Stromal cell of bone marrow (primary cell): ENCODE results near the gene PCDHB1.

Experiments used
- DNase-seq: peaks from one replicate; pipeline ENCODE4 v3.0.0-alpha.2; 2012; ENCODE audit warnings: low read depth

PCDHB1 gene

GRCh38 chr5:141050622-141051520 is at the start of gene PCDHB1:
PCDHB1 (plus strand) TSS chr5:141051374; CDS start chr5:141051471, 97 bp downstream.
- no peak for DNase-seq

- no peak for DNase-seq
Measured at GRCh38 chr5:141001446-141001843, 49.7 kb upstream of the PCDHB1 start.

DNA sequence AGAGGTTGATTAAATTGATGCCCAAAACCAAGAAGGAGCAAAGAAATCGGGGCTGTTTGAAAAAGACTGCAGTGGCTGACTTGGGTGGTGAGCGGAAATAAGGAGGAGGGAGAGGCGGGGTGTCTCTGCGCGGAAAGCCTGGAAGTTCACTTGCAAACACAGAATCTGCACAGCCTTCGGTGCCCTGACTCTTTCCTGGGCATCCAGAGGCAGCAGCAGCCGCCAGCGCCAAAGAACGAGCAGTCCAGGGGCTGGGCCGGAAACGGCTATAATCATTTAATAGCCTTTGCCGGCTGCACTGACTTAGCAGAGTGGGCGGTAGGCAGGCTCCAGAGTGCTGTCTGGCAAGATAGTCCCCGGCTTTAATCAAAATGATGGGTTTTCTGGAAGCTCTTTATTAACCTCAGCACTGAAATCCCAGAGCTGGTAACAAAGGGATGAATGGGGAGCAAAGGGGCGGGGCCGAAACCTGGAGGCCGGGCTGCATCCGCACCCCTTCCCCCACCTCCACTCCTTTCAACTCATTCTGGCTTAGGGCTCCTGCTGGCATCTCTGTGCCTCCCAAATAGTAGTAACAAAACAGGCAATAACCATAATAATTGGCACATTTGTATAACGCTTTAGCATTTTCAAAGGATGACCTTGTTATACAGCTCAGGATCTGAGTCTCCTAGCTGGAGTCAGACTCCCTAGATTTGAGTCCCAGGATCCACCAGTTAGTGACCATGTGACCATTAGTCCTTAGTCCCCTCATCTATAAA is 49.1 kb upstream of the PCDHB1 start:
- DNase-seq: no peak

GRCh38 chr5:141002605-141002965 is 48.6 kb upstream of the PCDHB1 start:
- no peak for DNase-seq

DNA sequence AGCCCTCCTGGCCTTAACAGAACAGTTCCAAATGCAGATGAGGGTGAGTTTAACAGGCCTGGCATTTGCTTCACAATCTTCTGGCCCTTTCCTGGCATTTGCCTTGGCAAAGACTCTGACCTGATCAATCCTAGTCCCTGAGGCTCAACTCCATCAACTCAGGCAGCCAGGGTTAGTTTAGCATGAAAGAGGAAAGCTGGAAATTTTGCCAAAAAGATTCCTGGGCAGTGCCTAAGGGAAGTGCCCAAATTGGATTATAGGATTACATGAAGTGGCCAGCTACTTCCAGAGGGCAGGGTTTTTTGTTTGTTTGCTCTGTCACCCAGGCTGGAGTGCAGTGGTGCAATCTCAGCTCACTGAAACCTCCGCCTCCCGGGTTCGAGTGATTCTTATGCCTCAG is 48.1 kb upstream of the PCDHB1 start:
- no peak for DNase-seq

- no peak for DNase-seq
Measured at GRCh38 chr5:141003791-141004611, 47.2 kb upstream of the PCDHB1 start.

DNA sequence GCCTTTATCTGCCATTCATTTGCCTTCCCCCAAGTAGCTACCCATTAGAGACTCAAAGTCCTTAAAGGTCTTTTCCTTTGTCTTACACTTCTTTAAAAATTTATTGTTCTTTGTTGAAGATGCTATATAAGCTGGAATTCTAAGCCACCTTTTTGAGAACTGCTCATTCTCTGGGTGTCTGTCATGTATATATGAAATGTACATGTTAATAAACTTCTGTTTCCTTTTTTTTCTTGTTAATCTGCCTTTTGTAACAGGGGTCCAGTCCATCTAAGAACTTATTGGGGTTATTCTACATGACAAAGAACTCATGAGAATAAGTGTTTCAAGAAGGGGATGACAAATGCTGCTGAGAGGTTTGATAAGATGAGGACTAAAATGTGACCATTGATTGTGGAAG is 43.4 kb upstream of the PCDHB1 start:
- DNase-seq: no peak

DNA sequence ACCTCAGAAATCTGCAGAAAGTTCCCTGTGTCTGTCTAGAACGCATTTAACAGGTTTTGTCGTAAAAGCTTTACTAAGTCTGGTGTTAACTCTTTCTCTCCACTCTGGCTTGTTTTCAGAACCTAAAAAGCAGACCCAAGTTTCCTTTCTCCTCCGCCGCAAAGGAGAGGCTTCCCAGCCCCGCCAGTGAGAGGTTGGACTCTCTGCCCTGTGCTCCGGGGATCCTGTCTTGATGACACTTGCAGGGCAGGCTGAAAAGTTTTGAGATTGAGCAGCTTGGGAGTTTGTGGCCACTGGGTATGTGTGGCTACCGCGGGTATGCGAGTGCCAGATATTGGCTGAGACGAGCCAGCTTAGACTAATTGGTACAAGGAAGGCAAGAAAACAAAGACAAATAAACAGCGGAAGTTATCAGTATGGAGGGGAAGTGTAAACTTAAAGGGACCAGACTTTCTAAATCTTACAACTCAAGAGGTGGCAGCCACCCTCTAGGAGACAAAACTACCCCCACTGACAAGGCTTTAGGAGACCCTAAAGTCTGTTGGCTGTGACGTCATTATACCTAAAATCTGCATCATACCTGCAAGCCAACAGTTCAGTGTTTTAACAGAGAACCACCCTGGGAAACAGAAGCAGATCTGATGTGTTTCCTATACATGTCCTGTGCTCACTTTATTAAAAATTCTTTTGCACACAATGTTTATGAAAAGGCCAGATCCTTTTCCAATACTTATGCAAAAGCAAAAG is 41.0 kb upstream of the PCDHB1 start:
- DNase-seq: no peak

- no peak for DNase-seq
Measured at GRCh38 chr5:141017943-141018342, 33.2 kb upstream of the PCDHB1 start.

DNA sequence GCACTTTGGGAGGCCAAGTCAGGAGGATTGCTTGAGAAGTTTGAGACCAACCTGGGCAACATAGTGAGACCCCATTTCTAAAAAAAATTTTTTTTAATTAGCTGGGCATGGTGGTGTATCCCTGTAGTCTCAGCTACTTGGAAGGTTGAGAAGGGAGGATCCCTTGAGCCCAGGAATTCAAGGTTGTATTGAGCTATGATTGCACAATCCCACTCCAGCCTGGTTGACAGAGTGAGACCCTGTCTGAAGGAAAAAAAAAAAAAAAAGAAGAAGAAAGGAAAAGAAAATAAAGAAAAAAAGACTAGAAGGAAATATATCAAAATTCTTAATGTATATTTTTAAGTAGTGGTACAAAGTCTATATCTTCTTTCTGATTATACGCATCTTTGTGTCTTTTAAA is 28.8 kb upstream of the PCDHB1 start:
- no peak for DNase-seq

DNA sequence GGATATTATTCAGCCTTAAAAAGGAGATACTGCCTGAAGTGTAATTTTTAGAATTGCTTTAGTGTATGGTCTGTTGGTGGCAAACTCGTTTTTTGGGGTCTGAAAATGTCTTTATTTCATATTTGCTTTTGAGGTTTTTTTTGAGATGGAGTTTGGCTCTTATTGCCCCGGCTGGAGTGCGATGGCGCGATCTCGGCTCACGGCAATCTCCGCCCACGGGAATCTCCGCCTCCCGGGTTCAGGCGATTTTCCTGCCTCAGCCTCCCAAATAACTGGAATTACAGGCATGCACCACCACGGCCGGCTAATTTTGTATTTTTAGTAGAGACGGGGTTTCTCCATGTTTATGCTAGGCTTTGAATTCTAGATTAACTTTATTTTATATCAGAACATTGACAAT is 20.2 kb upstream of the PCDHB1 start:
- DNase-seq: no peak

- DNase-seq: no peak
Measured at GRCh38 chr5:141032626-141033025, 18.5 kb upstream of the PCDHB1 start.

GRCh38 chr5:141039061-141039460 is 12.1 kb upstream of the PCDHB1 start:
- no peak for DNase-seq

DNA sequence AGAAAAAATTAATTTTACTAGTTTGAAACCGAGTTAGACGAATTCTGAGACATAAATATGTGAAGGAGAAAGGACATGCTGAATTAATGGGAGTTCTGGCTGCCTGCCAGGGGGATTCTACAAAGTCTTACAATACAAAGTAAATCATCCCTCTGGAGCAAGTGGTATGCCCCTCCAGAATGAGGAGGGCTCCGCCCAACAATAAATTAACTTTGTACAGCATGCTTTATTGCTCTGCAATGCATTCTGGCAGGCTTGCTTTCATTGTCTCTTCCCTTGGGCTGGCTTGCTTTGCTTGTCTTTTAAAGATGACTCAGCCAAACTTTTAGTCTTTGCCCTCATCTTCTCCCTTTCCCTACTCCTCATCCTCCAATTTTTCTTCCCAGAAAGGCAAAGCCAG is 11.7 kb upstream of the PCDHB1 start:
- no peak for DNase-seq

- DNase-seq: no peak
Measured at GRCh38 chr5:141040093-141040770, 10.9 kb upstream of the PCDHB1 start.

DNA sequence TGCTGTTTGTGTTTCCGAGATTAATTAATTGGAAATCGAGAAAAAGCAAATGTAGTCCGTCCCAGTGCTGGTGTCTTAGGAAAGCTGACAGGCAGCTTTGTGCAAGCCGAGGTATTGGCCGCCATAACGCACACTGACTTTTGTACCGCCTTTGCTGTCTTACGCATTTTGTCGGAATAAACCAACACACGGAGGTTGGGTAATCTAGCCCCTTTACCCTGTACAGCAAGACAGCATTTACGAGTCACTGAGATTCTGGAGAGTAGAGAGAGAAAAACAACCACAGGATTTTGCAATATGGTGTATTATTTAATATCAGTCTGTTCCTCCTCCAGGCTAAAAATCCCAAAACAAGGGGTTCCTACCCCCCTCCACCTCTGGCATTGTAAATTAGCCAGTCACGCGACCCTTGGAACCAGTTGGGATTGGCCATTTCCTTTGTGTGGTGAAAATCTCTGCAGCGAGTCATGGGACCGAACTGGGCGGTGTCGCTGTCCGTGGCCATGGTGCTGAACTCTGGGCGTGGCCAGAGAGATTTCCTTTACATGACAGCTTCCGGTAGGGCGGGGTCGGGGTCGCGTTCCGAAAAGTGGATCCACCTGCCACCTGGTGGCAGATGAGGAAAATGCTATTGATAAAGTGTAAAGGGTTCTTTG is 10.3 kb upstream of the PCDHB1 start:
- DNase-seq: peak; percentile 31

DNA sequence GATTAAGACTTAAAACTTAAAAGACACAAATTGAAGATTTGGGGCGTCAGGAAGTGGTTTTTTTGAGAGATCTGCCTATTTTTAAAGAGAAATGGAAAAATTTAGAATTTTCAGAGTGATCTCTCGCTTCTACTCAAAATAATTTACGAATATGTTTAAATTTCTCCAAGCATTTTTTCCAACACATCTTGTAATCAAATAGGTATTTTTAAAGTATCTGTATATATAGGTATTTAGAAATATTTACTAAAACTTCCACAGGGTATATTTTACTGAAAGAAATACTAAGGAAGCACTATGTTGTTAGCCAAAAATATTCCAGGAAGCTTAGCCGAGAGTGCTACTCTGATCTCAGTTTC is 9.8 kb upstream of the PCDHB1 start:
- no peak for DNase-seq

DNA sequence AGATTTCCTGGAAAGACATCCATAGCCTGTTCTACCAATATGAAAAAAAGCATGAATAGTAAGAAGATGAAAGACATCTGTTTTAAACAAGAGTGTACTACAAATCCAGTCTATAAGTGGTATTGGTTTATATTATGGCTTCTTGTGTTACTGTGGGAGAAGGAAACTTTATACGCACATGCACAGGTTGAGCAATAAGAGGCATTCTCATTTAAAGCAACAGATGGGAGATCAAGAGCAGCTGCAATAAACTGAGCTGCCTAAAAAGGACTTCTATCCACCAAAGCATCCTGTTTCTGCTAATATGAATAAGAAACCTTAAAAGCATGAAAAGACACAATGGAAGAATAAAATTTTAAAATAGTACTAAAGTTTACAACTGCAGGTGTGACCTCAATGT is 8.6 kb upstream of the PCDHB1 start:
- DNase-seq: no peak

- DNase-seq: no peak
Measured at GRCh38 chr5:141051521-141051866, 320 bp downstream of the PCDHB1 start.

GRCh38 chr5:141077826-141078225 is 26.7 kb downstream of the PCDHB1 start:
- DNase-seq: no peak

GRCh38 chr5:141082228-141082627 is 31.1 kb downstream of the PCDHB1 start:
- DNase-seq: no peak
